Hepatocyte (in vitro differentiated cells): ENCODE measurements around the gene NMNAT2.

ENCODE experiments used
- EZH2 ChIP-seq: fragments of 200-600 bp; sonication (generic); IDR thresholded peaks from 2 replicates; pipeline ENCODE4 v1.6.1; 2016; ENCODE audit warnings: antibody characterized with exemption, mild to moderate bottlenecking, borderline replicate concordance
- EZH2phosphoT487 ChIP-seq: fragments of 200-600 bp; sonication (generic); IDR thresholded peaks from one replicate; pipeline ENCODE4 v1.6.1; 2018; ENCODE audit warnings: antibody characterized with exemption, mild to moderate bottlenecking, low read depth, moderate library complexity; ENCODE audit not compliant: unreplicated experiment, severe bottlenecking
- TF ChIP-seq, protein P1 (sequence below): fragments of 200-600 bp; sonication (generic); IDR thresholded peaks from 2 replicates; pipeline ENCODE4 v1.5.1; 2016; ENCODE audit warnings: antibody characterized with exemption, mild to moderate bottlenecking; ENCODE audit not compliant: poor library complexity

DNA sequence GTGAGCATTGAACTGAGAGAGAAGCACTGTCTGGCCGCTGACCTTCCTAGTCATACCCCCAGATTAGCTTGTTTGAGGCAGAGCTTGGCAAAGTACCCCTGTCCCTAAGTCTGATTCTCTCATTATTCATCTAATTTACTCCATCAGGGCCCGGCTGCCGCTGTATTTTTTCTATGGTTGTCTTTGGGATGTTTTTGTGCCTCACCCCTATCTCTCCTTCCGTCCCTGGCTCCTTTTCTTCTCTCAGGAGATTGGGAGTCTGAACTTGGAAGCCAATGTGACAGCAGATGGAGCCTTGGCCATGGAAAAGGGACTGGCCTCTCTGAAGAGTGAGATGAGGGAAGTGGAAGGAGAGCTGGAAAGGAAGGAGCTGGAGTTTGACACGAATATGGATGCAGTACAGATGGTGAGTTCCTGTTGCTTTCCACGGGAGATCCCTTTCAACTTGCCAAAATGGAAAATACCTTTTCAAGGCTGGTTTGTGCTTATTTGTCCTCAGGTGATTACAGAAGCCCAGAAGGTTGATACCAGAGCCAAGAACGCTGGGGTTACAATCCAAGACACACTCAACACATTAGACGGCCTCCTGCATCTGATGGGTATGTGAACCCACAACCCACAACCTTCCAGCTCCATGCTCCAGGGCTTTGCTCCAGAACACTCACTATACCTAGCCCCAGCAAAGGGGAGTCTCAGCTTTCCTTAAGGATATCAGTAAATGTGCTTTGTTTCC lies 178.2 kb downstream of the NMNAT2 start:
- TF ChIP-seq, protein P1, sequence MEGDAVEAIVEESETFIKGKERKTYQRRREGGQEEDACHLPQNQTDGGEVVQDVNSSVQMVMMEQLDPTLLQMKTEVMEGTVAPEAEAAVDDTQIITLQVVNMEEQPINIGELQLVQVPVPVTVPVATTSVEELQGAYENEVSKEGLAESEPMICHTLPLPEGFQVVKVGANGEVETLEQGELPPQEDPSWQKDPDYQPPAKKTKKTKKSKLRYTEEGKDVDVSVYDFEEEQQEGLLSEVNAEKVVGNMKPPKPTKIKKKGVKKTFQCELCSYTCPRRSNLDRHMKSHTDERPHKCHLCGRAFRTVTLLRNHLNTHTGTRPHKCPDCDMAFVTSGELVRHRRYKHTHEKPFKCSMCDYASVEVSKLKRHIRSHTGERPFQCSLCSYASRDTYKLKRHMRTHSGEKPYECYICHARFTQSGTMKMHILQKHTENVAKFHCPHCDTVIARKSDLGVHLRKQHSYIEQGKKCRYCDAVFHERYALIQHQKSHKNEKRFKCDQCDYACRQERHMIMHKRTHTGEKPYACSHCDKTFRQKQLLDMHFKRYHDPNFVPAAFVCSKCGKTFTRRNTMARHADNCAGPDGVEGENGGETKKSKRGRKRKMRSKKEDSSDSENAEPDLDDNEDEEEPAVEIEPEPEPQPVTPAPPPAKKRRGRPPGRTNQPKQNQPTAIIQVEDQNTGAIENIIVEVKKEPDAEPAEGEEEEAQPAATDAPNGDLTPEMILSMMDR, result no peak
- TF ChIP-seq EZH2, result no peak
- no peak for TF ChIP-seq EZH2phosphoT487
